Activated T-cell treated with anti-CD3 and anti-CD28 coated beads for 24 hours (primary cell): ENCODE measurements around the gene RNF130.
A peak's percentile ranks its signal among the peaks of the same experiment; 100 is the strongest.

ENCODE experiments used
- DNase-seq: peaks from one replicate; pipeline ENCODE4 v3.0.0-alpha.2; 2020; ENCODE audit warnings: low read depth

The RNF130 gene

DNA sequence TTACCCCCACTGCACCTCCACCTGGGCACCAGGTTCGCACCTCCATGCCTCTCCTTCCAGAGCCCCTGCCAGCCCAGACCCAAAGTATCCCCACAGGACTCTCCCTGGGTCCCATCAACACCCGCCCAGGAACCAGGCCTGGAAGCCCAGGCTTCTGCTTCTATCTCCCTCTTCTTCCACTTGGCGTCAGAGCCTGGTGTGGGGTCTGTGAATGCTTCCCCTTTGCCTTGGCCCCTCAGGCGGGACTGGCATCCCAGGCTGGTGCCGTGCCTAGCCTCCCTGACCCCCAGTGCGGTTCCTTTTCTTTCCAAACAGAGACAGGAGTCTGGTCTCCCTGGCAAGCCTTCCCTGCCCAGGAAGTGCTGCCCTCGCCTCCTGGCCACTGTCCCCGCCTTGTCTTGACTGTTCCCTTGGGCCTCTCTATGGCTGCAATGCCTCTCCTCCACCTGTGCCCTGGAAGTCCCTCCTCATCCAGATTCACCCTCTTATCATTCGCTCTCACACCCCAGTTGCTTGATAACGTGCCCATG is 156.1 kb downstream of the RNF130 start:
- no peak for DNase-seq

DNA sequence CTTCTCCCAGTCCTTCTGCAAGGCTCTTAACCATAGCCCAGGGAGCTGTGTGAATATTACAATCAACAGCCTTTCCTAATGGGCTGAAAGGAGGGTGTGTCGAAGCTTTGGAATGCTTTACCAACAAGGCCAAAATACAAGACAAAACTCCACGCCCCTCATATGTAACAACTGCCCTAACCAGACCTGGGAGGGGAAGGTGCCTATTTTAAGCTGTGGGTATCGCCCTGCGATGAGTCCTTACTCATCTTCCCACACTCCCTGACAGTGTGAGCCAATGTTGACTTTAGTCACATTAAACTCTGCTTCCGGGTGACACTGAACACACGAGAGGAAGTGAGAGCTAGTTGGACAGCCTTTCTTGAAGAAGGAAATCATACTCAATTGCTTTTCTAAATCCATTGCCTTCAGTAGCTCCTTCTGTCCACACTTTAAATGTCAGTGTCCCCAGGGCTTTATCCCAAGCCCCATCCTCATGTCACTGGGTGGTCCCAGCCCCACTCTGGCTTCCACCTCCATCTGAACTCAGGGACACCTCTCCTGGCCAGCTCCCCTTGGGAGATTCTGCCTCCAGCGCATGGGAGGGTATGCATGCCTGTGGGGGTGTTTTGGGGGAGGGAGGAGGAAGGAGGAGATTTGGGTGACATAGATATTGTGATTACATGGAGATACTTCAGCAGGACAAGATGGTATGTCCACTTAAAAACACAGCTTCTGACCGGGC is 157.4 kb downstream of the RNF130 start:
- DNase-seq = no peak

DNA sequence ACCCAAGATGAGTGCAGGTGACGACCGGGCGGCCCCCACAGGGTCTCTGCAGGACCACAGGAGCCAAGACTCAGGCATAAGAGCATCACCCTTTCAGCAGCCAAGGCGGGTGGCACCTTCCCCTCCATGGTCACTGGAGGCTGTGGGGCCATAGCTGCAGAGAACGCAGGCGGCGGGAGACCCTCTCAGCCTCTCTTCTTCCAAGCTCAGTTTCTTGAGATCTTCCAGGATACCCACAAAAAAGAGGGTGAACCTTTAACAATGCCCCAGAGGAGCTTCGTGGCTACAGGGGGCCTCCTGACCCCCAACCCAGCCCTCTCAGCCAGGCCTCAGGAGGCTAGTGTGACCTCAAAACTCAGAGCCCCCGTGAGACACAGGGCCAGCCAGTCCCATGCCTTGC is 158.1 kb downstream of the RNF130 start:
- no peak for DNase-seq

DNA sequence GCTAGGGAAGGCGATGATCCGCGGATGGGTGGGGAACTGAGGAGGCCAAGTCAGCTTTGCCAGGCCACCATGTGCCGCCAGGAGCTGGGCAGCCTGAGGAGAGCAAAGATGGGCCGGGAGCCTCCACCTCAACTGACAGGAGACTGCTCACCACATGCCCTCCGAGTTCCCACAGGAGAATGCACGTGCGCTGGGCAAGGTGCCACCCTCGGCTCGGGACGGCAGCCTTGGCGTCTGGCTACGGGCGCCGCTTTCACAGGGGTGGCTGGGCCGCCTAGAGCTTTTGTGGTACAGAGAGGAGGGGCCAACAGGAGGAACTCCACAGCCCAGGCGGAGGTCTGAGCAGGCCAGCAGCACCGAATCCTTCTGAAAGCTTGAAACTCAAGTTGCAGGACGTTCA is 158.6 kb downstream of the RNF130 start:
- no peak for DNase-seq

DNA sequence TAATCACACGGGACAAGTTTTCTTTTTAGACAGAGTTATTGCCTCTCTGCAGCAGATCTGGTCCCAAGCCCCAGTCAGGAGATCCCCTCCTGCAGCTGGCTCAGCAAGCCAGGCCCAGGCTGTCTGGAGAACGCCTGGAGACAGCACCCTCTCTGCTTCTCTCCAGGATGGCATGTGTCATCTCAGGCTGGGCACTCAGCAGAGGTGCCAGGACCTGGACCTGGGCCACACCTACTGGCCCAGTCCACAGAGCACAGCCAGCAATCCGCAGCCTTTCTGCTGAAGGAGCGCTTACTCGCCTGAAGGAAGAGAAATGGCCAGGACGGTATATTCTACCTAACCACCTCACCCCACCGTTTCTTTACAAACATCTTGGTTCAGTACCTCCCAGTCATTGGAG is 159.2 kb downstream of the RNF130 start:
- no peak for DNase-seq

DNA sequence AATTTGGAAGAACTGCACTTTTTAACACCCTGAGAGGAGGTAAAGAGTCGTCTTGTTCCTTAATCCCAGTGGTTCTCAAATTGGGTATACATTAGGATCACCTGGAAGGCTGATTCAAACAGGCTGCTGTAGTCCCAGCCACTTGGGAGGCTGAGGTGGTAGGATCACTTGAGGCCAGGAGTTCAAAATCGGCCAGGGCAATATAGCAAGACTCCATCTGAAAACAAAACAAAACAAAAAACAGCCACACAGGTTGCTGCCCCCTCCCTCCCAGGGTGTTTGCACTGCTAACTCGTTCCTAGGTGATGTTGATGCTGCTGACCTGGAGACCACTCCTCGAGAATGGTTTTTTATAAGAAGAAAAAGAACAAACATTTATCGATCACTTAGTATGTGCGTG is 162.3 kb downstream of the RNF130 start:
- DNase-seq = no peak

DNA sequence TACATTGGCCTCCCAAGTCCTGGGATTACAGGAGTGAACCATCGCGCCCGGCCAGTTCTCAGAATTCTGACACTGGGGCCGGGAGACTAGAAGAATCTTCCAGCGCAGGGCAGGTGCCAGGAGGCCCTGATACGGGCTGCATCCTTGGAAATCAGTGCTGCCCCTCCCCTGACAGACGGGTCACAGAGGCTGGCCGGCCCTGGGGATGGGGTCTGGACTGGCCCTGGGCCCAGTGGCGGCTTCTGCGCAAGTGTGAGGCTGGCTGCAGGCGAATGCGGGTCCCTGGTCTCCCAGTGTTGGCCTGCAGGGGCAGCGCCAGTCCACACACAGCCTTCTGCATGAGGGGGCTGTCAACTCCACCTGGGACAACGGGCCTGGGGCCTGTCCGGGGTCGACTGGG is 163.0 kb downstream of the RNF130 start:
- no peak for DNase-seq

DNA sequence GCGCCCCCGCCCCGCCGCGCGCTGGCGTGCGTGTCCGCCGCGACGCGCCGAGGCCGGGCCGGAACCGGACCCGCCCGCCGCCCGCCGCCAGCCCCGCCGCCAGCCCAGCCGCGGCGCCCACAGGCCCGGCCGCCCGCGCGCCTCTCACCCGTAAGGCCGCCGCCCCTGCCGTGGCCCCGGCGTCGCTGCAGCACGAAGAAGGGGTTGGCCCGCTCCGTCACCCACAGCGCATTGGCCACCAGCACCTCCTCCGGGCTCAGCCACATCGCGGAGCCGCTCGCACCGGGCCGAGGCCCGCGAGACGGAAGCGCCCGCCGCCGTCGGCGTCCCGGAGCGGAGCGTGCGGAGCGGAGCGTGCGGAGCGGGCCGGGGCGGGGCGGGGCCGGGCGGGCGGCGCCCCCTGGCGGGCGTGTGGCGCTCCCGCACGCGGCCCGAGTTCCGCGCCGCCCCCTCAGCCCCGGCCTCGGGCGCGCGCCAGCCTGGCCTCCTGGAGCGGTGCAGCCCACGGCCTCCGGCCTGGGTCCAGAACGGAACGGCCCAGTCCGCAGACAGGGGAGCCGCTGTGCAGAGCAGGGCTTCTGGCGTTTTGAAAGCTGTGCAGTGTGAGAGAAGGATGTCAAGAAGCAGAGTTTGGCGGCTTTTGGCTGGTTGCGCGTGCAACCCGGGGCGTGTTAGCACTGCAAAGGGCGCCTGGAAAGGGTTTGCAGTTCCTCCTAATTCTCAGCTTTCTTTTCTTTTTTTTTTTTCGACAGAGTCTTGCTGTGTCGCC is 163.8 kb downstream of the RNF130 start, which contains the start of gene TBC1D9B:
Gene TBC1D9B (minus strand): TSS at position 342 of the 769 bp plus-strand sequence. CDS start 76 bp downstream, at position 266.
- peak; percentile 48 for DNase-seq

DNA sequence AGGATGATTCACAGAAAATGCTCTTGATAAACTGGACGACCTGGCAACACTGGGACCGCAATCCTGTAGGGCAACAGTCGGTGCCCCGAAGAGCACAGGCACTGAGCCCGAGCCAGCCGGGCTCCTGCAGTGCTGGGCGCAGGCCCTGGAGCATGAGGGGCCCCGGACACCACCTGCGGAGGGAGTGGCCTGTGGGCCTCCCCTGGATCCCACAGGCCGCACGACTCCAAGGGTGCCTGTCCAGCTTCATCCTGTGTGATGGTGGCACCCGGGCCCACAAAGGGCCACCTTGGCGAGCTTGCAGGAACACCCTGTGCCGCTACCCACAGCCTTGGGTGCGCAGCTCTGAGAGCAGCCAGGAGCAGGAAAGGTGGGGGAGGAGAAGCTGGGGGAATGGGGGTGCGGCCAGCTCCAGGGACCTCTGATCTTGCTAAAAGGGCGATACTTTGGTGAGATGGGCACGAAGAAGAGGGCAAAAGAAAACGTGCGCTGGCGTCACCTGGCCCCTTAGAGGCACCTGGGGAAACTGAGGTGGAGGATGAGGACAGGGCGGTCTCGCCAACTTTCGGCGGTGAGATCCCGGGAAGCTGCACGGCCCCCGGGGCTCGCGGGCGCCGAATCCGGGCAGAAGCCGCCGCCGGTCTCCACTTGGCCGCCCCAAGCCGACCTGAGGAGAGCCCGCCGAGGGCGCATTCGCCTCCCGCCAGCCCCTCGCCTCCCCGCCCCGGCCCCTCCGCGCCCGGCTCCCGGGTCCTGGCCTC is 164.6 kb downstream of the RNF130 start:
- DNase-seq = no peak

DNA sequence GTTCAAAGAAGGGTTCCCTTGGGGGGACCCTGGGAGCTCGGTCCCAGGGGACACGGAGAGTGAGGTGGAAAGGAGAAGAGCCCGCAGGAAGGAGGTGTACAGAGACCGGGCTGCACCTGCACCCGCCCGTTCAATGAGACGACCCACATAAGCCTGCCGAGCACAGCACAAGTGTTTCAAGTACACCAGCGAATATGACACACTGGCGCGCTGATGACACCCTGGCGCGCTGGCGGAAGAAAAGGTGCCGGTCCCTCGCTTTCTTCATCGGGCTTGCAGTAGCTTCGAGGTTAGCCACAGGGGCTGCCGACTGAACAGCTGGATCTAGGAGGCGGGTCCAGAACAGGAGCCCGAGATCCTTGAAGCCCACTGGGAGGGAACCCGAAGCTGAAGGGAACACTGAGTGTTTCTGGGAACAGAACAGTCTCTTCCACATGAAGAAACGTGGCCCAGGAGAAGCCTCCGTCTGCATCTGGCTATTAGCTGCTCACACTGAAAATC is 165.2 kb downstream of the RNF130 start:
- DNase-seq = no peak

DNA sequence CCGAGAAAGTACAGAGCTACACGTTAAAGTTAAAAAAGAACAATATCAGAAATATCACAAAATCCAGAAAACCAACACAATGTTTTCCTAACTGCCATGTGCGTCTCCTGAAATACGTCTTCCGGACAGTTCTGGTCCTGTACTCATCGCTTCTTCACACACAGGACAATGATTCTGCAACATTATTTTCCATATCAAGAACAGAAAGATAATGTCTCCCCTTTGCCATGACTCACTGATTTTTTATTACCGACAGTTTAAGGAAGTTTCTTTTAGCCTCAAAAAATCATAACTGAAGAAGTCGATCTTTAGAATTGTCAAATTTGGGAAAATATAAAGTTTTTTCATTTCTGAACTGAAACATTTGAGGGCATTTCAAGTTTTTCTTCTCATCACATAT is 166.4 kb downstream of the RNF130 start:
- no peak for DNase-seq
